ENCODE data around the gene COIL.

- TF ChIP-seq EZH2 (IDR thresholded peaks at IDR 0.05; ENCODE audit: insufficient read depth, poor library complexity, severe bottlenecking) = no peak
- no peak for TF ChIP-seq EZH2phosphoT487 (IDR thresholded peaks at IDR 0.05; ENCODE audit: insufficient read depth, low read depth)
These were observed 14.8 kb downstream of the COIL start for GRCh38 chr17:56945938-56946505.

Data from GM23248 (cell line).